ACC112 (cell line): Measurements from ENCODE around the gene SCP2.

Experiments used
- H2AFZ ChIP-seq: fragments of 200-600 bp; sonication (generic); one replicate; pipeline ENCODE4 v1.6.0; 2017; ENCODE audit warnings: antibody characterized with exemption, low read length; ENCODE audit not compliant: unreplicated experiment
- H3K27ac ChIP-seq: fragments of 200-600 bp; sonication (generic); 2 replicates; pipeline ENCODE4 v1.5.1; 2014; ENCODE audit warnings: low read depth, mild to moderate bottlenecking, antibody characterized with exemption, low read length, moderate library complexity
- H3K27me3 ChIP-seq: fragments of 200-600 bp; sonication (generic); 2 replicates; pipeline ENCODE4 v1.6.1; 2014; ENCODE audit warnings: mild to moderate bottlenecking, antibody characterized with exemption, low read length, moderate library complexity, mixed read lengths; ENCODE audit not compliant: insufficient read depth
- H3K36me3 ChIP-seq: fragments of 200-600 bp; sonication (generic); 2 replicates; pipeline ENCODE4 v1.6.1; 2016; ENCODE audit warnings: mild to moderate bottlenecking, antibody characterized with exemption, low read length, moderate library complexity, mixed read lengths; ENCODE audit not compliant: insufficient read depth
- H3K4me1 ChIP-seq: fragments of 200-600 bp; sonication (generic); one replicate; pipeline ENCODE4 v1.6.1; 2016; ENCODE audit warnings: low read length, mixed read lengths; ENCODE audit not compliant: insufficient read depth, unreplicated experiment, control insufficient read depth
- H3K4me3 ChIP-seq: fragments of 200-600 bp; sonication (generic); 2 replicates; pipeline ENCODE4 v1.5.1; 2014; ENCODE audit warnings: mild to moderate bottlenecking, low read depth, low read length
- H3K79me2 ChIP-seq: fragments of 200-600 bp; sonication (generic); one replicate; pipeline ENCODE4 v1.6.0; 2016; ENCODE audit warnings: low read length; ENCODE audit not compliant: control insufficient read depth, unreplicated experiment, insufficient read depth

SCP2 gene

GRCh38 chr1:53074313-53075154, 147.5 kb downstream of the SCP2 start:
- Histone ChIP-seq H3K4me1 (no peaks in the 10 kb centered on the region), H3K4me3 (no peak overlapping the region), H3K79me2 (no peaks in the 10 kb centered on the region), H3K27me3 (no peaks in the 10 kb centered on the region), H2AFZ (no peak overlapping the region), H3K27ac (no peak overlapping the region), H3K36me3 (no peaks in the 10 kb centered on the region)

- H3K4me1 ChIP-seq, result no peaks in the 10 kb centered on the region
- no peak overlapping the region for H3K4me3 ChIP-seq
- H3K27ac ChIP-seq, result no peak overlapping the region
- no peaks in the 10 kb centered on the region for H3K79me2 ChIP-seq
- no peaks in the 10 kb centered on the region for H3K27me3 ChIP-seq
- H2AFZ ChIP-seq, result no peak overlapping the region
- H3K36me3 ChIP-seq, result no peaks in the 10 kb centered on the region
Observed at GRCh38 chr1:53075206-53075605, 148.1 kb downstream of the SCP2 start.

- Histone ChIP-seq H3K27ac (no peak overlapping the region), H3K4me1 (no peaks in the 10 kb centered on the region), H3K79me2 (no peaks in the 10 kb centered on the region), H3K36me3 (no peaks in the 10 kb centered on the region), H3K4me3 (no peak overlapping the region), H3K27me3 (no peaks in the 10 kb centered on the region), H2AFZ (no peak overlapping the region)
Observed at GRCh38 chr1:53075761-53076163, 148.7 kb downstream of the SCP2 start.

- Histone ChIP-seq H3K79me2 (no peaks in the 10 kb centered on the region), H3K4me1 (no peaks in the 10 kb centered on the region), H2AFZ (no peak overlapping the region), H3K4me3 (no peak overlapping the region), H3K36me3 (no peaks in the 10 kb centered on the region), H3K27ac (no peak overlapping the region), H3K27me3 (no peaks in the 10 kb centered on the region)
Observed at GRCh38 chr1:53076165-53076564, 149.1 kb downstream of the SCP2 start.

- Histone ChIP-seq H3K4me3 (no peak overlapping the region), H3K27ac (no peak overlapping the region), H2AFZ (no peak overlapping the region), H3K27me3 (no peaks in the 10 kb centered on the region), H3K36me3 (no peaks in the 10 kb centered on the region), H3K79me2 (no peaks in the 10 kb centered on the region), H3K4me1 (no peaks in the 10 kb centered on the region)
Observed at GRCh38 chr1:53076721-53077598, 149.9 kb downstream of the SCP2 start.

GRCh38 chr1:53077599-53077965, 150.5 kb downstream of the SCP2 start:
- no peaks in the 10 kb centered on the region for H3K36me3 ChIP-seq
- H3K79me2 ChIP-seq, result no peaks in the 10 kb centered on the region
- H2AFZ ChIP-seq, result no peak overlapping the region
- no peak overlapping the region for H3K27ac ChIP-seq
- no peaks in the 10 kb centered on the region for H3K27me3 ChIP-seq
- H3K4me1 ChIP-seq, result no peaks in the 10 kb centered on the region
- H3K4me3 ChIP-seq, result no peak overlapping the region

- Histone ChIP-seq H3K79me2 (no peaks in the 10 kb centered on the region), H3K36me3 (no peaks in the 10 kb centered on the region), H3K27ac (no peak overlapping the region), H3K4me3 (no peak overlapping the region), H3K27me3 (no peaks in the 10 kb centered on the region), H3K4me1 (no peaks in the 10 kb centered on the region), H2AFZ (no peak overlapping the region)
Observed at GRCh38 chr1:53078333-53079101, 151.4 kb downstream of the SCP2 start.

GRCh38 chr1:53079251-53079650, 152.2 kb downstream of the SCP2 start:
- no peak overlapping the region for H3K4me3 ChIP-seq
- no peak overlapping the region for H3K27ac ChIP-seq
- H2AFZ ChIP-seq, result no peak overlapping the region
- no peaks in the 10 kb centered on the region for H3K79me2 ChIP-seq
- H3K4me1 ChIP-seq, result no peaks in the 10 kb centered on the region
- no peaks in the 10 kb centered on the region for H3K36me3 ChIP-seq
- no peaks in the 10 kb centered on the region for H3K27me3 ChIP-seq

- H3K4me1 ChIP-seq, result no peaks in the 10 kb centered on the region
- H3K27ac ChIP-seq, result no peak overlapping the region
- H3K36me3 ChIP-seq, result no peaks in the 10 kb centered on the region
- no peak overlapping the region for H2AFZ ChIP-seq
- H3K27me3 ChIP-seq, result no peaks in the 10 kb centered on the region
- H3K4me3 ChIP-seq, result no peak overlapping the region
- no peaks in the 10 kb centered on the region for H3K79me2 ChIP-seq
Observed at GRCh38 chr1:53080041-53080440, 153.0 kb downstream of the SCP2 start.

GRCh38 chr1:53080769-53081168, 153.7 kb downstream of the SCP2 start:
- no peak overlapping the region for H2AFZ ChIP-seq
- H3K4me1 ChIP-seq, result no peaks in the 10 kb centered on the region
- no peaks in the 10 kb centered on the region for H3K27me3 ChIP-seq
- H3K79me2 ChIP-seq, result no peaks in the 10 kb centered on the region
- no peaks in the 10 kb centered on the region for H3K36me3 ChIP-seq
- H3K27ac ChIP-seq, result no peak overlapping the region
- H3K4me3 ChIP-seq, result no peak overlapping the region
